Fibroblast of skin of right quadriceps (primary cell): ENCODE results near the gene AGPAT3.
A peak's percentile ranks its signal among the peaks of the same experiment; 100 is the strongest.
"Not testable (repeated sequence)": the region's sequence is repeated elsewhere in the genome, so short reads cannot be mapped to it uniquely, and the experiment has no call there.

Experiments
- DNase-seq: peaks from one replicate; pipeline ENCODE4 v3.0.0-alpha.2; 2013

AGPAT3 gene, protein sequence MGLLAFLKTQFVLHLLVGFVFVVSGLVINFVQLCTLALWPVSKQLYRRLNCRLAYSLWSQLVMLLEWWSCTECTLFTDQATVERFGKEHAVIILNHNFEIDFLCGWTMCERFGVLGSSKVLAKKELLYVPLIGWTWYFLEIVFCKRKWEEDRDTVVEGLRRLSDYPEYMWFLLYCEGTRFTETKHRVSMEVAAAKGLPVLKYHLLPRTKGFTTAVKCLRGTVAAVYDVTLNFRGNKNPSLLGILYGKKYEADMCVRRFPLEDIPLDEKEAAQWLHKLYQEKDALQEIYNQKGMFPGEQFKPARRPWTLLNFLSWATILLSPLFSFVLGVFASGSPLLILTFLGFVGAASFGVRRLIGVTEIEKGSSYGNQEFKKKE

GRCh38 chr21:43864962-43865539 is at the start of gene AGPAT3:
AGPAT3 (plus strand) TSS chr21:43865223; CDS start chr21:43959682, 94,459 bp downstream.
- no peak for DNase-seq

- no peak for DNase-seq
These were observed 49.0 kb upstream of the AGPAT3 start for GRCh38 chr21:43815991-43816390.

DNA sequence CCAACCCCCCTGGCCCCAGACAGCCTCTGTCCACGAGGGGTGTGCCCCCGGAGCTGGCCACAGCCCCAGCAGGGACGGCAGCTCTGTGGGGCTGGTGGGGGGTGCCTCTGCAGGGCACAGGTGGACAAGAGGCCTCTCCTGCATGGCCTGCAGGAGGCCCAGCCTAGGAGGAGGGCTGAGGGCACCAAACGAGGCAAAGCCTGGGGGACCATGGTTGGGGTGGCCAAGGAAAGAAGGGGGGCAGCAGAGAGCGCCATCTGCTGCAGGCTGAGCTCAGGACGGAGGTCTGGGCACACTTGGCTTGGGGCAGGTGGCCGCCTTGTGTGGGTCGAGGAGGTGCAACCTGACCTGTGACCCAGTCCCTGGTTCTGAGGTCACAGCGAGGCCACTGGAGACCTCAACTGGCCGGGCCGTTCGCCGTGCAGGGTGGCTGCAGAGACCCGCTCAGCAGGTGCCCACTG is 48.4 kb upstream of the AGPAT3 start:
- DNase-seq = no peak

DNA sequence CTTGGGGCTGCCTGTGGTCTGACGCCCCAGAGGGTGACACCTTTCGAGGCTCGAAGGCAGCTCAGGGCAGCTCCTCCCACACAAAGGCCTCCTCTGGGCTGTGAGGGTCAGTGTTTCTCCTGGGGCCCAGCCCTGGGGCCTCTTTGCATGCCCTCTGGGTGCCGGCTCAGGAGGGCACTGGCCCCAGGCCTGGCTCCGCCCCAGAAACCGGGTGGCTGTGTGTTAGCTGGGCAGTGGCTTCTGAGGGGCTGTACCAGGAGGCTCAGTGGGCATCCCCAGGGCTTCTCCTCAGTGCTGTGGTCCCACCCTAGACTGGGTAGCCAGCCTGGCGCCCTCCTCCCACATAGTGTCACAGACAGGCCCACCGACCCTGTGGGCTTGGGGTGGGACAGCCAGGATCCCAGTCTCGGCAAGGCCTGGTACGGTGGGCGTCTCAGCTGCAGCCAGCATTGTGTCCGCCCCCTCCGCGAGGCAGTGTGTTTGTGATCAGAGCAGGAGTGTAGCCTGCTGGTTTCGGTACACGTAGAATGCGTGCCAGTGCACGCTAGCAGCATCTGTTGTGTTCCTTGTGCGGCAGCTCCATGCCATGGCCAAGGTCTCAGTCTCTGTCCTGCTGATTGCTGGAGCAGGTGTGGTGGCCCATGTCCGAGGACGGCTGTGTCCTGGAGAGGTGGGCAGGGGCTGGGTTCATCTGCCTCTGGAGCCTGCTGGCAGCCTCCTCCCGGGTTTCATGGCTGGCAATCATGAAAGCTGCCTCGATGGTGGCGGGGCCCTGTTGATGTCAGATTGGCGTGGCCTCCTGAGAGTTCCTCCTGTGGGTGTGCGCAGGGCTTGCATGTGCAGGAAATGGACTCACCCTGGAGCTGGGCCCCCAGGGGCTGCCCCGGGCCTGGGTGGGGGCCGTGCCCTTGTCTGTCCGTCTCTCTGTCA is 47.6 kb upstream of the AGPAT3 start:
- no peak for DNase-seq

DNA sequence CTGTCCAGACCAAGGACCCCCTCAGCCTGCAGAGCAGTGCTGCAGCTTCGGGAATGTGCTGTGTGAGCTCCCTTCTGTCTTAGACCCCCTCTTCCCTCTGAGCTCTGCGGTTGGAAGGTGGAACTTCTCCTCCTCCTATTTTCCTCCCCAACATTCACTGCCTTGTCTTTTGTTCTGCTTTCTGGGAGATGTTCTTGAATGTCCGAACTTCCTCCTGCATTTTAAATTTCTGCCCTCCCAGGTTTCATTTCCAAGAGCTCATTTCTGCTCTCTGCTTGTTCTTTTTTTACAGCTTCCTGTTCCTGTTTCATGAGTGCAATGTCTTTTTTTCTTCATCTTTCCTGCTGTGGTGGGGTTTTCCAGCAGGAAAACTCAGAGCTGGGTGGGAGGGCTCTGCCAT is 46.3 kb upstream of the AGPAT3 start:
- no peak for DNase-seq

- DNase-seq = no peak
These were observed 45.3 kb upstream of the AGPAT3 start for GRCh38 chr21:43819511-43820405.

GRCh38 chr21:43820466-43820865 is 44.6 kb upstream of the AGPAT3 start:
- no peak for DNase-seq

DNA sequence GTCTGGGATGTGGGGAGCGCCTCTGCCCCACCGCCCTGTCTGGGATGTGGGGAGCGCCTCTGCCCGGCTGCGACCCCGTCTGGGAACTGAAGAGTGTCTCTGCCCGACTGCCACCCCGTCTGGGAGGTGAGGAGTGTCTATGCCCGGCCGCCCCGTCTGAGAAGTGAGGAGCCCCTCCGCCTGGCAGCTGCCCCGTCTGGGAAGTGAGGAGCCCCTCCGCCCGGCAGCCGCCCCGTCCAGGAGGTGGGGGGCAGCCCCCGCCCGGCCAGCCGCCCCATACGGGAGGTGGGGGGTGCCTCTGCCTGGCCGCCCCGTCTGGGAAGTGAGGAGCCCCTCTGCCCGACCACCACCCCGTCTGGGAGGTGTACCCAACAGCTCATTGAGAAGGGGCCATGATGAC is 42.9 kb upstream of the AGPAT3 start:
- not testable (repeated sequence) for DNase-seq

DNA sequence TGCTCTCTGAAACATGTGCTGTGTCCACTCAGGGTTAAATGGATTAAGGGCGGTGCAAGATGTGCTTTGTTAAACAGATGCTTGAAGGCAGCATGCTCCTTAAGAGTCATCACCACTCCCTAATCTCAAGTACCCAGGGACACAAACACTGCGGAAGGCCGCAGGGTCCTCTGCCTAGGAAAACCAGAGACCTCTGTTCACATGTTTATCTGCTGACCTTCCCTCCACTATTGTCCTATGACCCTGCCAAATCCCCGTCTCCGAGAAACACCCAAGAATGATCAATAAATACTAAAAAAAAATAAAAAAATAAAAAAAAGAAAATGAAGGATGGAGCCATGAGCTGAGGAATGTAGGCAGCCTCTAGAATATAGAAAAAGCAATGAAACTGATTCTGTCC is 42.3 kb upstream of the AGPAT3 start:
- DNase-seq = not testable (repeated sequence)

DNA sequence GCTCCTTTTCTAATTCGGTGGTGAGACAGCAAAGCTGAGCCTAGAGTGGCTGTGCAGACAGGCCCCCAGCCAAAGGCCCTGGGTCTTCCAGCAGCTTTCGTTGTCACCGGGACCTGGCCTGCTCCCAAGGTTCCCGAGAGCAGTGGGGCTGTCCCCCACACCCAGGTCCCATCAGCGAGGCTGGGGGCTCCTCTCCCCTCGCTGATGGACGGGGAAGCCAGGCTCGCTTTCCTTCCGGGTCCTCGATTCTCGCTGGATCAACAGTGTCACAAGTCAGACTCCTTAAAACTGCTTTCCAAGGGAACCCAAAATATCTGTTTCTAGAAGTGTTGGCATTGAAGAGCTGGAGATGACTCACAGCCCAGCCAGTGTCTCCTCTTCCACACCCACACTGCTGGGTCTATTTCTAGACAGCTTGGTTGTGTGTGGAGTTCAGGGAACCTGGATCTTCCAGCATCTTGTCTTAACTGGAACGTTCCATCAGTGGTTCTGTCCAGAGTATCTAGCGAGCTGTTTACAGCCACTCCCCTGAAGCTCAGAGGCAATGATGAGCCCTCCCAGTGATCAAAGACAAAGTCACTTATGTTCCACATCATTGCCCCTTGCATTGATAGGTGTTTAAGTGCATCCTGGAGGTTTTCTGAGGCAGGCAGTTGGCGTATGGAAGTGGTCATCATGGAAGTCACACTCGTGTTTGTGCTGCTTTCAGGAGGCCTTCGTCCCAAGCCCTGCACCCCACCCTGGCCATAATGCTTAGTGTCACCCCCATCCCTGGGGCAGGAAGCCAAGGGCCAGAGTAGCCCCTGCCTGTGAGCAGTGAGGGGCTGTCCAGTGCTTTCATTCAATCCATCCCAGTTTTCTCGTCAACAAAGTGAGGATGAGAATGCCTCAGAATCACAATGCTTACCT is 40.4 kb upstream of the AGPAT3 start:
- DNase-seq = peak; percentile 42

DNA sequence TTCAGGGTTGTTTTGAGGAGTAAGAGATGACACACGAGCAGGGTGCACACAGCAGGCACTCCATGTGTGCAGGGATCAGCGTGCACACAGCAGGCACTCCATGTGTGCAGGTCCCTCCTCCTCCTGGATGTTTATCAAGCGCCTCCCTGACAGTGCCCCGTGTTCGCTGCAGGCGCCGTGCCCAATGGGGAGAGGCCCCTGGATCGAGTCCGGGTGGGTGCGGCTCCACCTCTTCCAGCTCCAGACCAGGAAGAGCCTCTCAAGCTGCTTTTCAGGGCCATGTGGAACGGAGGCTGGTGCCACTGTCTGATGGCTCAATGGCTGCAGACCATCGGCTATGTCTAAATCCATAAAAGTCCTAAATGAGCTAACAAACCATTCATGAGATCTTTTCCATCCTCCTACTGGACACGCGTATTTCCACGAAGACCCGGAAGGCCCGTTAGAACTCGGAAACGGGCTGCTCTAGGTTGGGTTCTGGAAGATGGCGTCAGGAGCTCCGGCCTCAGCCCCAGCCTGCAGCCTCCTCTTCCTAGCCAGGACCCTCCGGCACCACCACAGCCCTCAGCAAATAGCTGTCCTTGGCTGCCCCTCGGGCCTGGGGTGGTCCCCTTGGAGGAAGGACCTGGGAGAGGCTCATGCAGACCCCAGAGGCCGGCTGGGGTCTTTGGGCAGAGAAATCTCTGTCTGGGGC is 39.6 kb upstream of the AGPAT3 start:
- DNase-seq = no peak

- DNase-seq = no peak
These were observed 38.9 kb upstream of the AGPAT3 start for GRCh38 chr21:43825936-43826622.

- no peak for DNase-seq
These were observed 38.4 kb upstream of the AGPAT3 start for GRCh38 chr21:43826623-43826974.

GRCh38 chr21:43827015-43827611 is 37.9 kb upstream of the AGPAT3 start:
- peak; percentile 73 for DNase-seq

DNA sequence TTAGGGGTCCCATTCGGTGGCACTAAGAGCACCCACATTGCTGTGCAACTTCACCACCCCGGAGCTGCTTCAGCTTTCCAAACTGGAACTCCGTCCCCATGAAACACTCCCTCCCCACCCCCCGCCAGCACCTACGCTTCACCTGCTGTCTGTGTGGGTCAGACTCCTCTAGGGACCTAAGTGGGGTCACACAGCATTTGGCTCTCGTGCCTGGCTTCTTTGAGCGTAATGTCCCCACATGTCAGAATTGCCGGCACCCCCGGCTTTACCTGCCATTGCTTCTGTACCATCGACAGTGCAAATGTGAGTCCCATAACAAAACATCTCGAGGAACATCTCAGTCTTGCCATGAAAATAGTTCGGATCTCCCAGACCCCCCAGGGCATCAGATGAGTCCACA is 35.9 kb upstream of the AGPAT3 start:
- DNase-seq = no peak

DNA sequence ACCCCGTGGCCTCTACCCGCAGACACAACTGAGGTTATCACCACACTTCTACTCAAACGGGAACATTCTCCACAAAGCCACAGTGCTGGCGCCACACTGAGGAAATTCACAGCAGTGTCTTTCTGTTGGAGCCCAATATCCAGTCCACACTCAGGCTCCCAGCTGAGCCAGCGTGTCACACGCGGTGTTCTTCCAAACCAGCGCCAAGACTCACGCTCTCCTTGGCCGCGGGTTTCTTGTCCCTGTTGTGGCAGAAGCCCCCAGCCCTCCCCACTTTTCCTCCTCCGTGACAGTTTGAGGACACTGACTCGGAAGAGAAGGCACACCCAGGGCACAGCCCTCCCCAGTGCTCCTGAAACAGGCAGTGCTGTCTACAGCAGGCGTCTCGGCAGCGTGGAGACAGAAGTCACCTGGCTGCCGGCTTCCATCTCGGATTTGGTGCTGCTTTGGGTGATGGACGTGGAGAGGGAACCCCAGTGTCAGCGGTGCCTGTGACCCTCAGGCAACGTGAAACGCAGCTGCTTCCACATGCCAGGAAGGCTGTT is 35.4 kb upstream of the AGPAT3 start:
- no peak for DNase-seq

GRCh38 chr21:43832158-43832550 is 32.9 kb upstream of the AGPAT3 start:
- DNase-seq = no peak

DNA sequence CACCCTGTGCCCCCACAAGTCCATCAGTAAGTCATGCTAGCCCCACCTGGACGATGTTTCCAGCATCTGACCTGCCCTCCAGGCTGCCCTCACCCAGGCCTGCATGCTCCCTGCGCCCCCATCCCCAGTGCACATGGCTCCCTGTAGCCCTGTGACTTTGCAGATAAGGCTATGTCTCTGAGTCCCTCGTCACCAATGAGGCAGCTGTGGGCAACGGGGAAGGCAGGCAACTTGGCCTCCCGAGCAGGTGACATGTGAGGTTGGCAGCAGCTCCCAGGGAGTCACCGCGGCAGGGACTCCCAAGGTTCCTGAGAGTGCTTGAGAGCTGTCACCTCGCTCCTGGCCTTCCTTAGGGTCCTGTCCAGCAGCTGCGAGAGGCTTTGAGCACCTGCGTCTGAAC is 32.4 kb upstream of the AGPAT3 start:
- DNase-seq = no peak

GRCh38 chr21:43834146-43834905 is 30.7 kb upstream of the AGPAT3 start:
- DNase-seq = no peak
